HG03045 (cell line): ENCODE results near the gene HECW1.
"Not testable (repeated sequence)": the region's sequence is repeated elsewhere in the genome, so short reads cannot be mapped to it uniquely, and the experiment has no call there.

ENCODE experiments used
- ATAC-seq: cut with Tn5 transposase; IDR thresholded peaks from one replicate; pipeline ENCODE4 v1.9.1; 2021; ENCODE audit warnings: mild to moderate bottlenecking, moderate library complexity; ENCODE audit not compliant: unreplicated experiment

Gene HECW1

DNA sequence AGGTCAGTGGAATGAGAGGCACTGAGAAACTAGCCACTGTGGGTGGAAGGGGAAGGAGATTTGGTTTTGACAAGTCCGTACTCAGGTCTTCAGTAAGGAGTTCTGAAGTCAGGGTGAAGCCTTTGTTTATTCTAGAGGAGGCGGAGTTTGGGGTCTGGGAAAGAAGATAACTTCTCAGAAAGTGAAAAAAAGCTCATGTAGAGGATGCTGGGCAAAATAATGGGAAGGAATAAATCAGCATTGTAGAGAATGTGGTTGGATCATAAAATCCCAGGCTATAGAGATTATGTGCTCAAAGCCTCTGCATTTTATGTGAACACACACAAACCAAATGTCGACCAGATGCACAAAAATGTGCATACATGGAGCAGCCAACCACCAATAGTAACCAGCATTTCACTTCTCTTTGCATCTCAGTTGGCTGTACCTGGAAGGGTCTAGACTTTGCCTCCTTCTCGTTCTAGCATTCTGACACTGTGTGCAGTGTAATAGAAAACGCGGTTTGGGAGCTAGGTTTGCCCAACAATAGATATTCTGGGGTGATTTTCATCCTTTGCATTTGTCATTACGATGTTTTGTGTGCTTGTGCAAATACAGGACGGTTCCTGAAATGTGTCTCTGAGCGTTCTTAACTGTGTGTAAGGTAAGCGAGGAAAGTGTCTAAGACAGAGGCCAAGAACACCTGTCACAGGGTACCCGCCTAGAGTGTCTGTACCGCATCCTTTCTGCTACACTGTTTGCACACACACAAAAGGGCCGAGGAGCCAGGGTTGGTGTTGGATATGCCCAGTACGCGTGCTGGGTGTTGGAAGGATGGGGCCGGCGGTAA is 603 bp upstream of the HECW1 start:
- no peak for ATAC-seq

DNA sequence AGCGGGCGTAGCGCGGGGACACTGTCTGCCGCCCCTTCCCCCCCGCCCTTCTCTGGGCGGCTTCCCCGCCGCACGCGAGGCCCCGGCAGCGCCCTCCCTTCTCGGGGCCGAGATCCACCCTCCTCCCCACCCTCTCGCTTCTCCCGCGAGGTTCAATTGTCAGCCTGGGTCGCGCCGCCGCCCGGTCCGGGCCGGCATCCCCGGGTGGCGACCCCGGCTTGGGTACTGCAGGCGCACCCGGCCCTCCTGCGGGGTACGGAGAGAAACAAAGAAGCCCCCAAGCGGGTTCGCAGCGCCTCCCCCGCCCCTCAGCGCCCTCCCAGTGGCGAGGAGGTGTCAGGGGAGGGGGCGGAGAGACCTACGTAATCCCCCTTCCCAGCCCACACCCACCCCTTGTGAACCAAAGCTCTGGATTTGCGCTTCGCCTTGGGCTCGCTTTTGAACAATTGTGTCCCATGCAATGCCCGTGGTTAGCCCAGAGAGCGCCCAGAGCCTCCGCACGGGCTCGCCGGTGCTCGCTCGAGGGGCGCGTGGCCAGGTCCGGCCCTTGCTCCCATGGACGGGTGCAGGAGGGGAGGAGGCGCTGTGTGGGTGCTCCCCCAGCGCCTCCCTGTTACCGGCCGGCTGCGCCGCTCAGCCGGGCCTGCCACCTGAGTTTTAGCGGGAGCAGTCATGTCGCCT is 634 bp downstream of the HECW1 start:
- no peak for ATAC-seq

DNA sequence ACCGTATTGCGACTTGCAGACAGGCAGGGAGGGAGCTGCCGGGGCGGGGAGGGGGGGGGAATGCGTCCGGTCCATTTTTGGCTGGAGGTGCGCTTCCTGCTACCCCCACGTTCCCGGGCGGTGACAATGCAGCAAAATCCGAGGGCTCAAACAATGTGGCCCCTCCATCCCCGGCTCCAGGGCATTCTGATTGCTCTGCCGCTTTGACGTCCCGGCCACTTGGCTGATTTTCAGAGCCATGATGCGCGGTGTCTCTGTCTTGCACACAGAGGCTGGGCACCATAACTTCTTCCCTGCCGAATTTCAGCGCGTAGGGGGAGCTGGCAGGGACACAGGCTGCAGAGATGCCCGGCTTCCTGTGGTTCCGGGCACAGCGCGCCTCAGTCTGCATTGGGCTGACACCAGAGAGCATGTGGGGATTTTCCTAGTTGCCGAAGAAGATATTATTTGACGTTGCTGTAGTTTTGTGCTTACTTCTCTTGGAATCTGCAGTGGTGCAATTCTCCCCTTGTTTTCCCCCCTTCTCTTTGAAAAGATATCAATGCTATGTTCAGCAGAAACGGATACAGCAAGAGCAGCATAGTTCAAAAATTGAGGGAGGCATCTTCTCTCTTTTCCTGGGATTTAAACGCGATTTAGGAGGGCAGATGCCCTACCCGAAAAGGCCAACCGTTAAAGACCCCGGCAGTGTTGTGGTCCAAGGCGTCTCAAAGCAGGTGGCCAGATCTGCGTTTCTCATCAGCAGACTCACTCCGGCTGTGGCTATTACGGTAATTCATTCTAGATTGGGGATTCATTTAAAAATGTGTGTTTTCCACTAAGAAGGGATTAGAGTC is 1.4 kb downstream of the HECW1 start:
- no peak for ATAC-seq

DNA sequence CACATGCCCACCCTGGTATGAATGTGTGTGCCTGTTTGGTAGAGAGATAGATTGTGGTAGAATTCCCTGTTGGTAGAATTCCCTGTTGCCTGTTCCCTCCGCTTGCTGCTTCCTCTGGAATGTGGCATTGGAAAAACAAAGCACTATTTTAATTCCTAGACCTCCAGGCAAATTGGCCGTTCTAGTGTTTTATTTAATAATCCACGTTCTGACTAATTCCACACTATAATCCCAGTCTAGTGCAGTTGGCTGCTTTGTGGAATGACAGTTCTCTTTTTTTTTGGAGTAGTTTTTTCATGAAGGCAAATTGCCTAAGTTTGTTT is 2.0 kb downstream of the HECW1 start:
- ATAC-seq: no peak

DNA sequence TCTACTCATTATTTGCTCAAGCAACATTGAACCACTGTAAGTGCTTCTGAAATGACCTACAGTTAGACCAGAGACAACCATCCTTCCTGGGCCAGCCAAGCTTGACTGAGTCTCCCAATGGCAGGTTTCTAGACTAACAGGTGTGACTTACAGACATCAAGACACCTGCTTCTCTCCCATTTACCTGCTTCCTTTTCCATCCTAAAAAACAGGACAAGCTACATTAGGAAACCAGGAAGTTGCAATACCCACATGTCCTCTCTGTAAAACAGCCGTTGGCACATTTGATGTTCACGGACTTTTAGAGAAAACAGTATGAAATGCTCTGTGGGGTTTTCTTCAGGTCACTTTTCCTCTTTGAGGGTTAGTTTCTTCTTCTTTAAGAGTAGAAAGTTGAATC is 4.0 kb downstream of the HECW1 start:
- ATAC-seq: no peak

DNA sequence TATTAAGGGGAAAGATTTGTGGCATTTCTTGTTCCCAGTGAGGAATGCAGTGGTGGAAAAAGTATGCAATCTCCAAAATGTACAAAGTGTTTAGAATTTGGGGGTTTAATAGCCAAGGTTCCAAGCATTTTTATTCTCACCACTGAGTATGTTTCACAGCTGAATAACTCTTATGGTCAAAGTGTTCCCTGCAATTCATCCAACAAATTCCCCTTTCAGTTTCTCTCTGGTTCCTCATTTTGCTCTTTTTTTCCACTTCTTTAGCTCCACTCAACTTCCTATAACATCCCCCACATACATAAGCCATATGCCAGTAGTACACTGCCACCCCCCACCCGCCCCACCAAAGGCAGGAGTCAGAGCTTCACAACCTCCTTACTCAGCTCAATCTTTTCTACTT is 4.6 kb downstream of the HECW1 start:
- no peak for ATAC-seq

DNA sequence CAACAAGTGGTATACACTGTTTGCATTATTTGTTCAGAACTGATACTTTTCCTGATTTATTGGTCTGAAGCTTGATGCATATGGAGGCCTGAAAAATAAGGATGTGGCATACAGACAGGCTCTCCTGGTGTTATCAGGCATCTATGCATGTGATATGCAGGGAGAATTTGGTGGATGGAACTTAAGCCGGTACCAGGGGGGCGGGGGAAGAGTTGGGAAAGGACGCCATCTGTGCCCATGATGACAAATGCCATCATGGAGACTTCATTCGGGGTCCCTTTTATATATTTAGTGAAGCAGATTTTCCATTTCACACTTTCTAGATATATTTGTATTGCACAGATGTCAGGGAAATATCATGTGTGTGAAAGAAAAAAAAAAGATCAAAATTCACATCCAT is 5.4 kb downstream of the HECW1 start:
- no peak for ATAC-seq

DNA sequence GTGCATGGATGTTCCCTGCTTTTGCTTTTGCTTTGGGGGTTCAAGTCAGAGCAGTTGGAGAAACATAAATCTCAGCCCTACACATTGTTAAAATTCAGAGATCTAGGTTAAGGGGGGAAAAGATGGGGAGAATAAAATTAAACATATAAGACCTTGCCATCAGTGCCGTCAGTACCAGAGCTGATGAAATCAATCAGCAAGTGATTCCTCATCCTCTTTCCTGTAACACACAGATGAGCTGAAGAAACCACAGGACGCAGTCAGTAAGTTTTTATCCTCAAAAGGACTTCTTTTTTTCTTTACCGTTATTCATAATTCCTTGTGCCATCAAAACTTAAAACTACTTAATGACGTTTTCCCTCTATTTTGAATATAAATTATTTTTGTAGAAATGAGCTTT is 5.9 kb downstream of the HECW1 start:
- no peak for ATAC-seq

DNA sequence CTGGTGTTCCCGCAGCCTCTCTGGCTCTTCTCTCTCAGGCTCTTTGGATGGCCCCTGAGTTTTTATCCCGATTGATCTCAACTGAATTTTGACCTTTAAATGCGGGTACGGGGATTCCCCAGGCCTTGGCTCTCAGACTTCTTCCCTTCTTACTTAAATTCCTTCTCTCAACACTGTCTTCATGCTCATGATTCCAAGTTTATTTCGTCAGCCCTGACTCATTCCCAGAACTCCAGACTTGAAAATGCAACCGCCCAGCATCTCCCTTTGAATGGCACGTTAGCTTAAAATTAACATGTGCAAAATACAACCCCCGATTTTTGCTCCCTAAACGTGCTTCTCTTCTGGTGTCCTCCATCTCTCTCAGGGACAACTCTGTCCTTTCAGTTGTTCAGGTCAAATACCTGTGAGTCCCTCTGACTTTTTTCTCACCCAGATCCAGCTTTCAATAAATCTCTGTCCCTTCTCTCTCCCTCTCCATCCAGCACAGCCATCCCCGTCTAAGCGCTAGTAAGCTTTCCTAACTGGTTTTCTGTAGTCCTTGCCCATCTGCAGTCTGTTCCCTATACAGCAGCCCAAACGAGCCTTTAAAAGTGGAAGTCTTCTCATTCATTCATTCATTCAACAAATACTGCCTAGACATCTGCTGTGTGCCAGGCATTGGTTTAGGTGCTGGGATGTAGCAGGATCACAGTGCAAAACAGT is 7.1 kb downstream of the HECW1 start:
- no peak for ATAC-seq

DNA sequence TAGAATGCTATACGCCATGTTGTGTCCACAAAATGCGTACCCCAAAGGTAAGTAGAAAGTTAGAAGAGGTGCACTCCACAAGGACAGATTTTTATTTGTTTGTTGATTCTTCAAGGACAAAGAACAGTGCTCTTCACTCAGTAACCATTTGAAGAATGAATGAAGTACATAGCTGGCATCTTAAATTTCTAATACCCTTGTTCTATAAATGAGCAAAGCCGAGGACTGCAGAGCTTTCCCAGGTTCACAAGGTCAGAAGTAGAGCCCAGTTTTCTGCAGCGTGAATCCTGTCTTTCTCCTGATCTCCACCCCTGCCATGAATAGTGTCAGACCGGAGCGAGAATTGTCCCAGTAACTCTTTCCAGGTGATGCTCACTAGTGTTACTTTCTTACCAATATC is 9.5 kb downstream of the HECW1 start:
- ATAC-seq: no peak

DNA sequence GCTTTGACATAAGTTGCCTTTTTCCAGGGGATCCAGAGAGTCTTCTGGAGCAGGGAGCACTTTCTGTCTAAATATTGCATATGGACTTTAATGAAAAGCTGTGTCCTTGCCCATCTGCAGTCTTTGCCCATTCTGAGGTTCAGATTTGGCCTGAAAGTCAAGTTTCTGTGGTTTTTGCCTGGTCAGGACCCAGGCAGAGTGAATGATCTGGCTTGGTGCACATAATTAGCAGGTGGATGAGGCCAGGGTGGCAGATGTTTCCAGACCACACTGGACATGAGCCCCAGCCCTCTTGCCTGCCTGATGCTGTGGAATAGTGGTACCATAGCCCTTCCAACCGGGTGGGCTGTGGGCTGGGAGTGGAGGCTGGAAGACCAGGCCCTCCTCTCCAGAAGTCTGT is 11.0 kb downstream of the HECW1 start:
- no peak for ATAC-seq

DNA sequence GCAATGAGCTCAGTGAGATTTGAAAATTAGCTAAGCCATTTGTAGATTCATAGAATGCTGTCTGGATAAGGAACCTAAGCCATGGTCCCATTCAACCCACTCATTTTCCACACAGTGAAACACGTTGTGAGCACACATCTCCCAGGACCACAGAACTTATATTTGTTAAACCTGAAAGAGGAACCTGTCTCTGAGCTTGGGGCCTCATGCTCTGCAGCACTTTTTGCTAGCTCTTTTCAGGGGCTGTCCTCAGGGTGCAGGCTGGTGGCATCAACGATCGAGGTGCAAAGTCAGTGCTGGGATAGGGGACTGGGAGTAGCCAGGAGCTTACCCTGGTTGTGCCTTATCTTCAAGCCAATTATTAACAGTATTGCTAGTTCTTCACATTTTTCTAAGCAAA is 11.9 kb downstream of the HECW1 start:
- ATAC-seq: no peak

DNA sequence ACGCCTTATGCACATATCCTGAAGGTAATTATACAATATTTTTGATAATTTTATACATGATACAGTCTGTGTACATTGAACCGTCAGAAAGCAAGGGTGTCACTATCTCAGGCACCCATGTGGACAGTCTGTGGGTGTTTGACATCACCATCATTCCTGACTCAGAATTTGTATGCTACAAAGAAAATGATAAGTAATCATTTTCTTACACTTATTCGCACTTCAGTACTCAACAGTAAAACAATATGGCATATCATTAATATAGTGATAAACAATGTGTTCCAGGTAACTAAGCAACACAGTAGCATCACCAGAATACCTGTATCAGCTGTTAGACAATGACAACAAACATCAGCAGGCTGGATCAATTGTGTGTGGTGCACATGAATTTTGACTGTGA is 17.9 kb downstream of the HECW1 start:
- ATAC-seq: no peak

DNA sequence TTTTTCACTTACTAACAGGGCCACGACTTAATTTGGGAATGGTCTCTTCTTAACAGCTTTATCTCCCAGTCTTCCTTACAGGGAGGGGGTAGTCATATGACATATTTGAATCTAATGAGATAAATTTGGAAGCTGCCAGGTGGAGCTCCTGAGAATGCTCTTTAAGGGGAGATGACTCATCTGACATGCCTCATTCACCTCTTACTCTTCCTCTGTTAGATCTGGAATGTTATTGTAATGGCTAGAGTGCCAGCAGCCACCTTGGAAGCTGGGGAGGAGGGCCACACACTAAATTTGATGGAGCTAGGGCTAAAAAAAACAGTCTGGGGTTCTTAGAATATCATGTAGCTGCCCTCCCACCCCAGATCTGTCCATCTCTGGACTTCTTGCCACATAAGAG is 22.7 kb downstream of the HECW1 start:
- ATAC-seq: no peak

DNA sequence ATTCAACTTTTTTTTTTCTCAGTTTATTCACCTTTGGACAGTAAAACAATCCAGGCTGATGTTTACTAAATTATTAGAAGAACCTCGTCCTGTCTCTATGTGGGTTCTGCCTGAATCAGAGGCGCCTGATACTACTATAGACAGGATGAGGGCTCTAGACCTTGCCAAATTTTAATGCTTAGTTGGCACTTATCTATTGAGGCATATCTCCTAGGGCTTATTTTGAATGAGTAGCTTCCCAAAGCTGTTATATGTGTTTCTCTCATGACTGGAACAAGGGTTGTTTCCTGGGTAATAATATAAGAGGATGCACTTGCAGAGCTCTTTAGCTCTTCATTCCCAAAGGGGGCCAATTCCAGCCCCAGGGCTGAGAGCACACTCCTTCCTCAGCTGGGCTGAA is 23.6 kb downstream of the HECW1 start:
- ATAC-seq: no peak

DNA sequence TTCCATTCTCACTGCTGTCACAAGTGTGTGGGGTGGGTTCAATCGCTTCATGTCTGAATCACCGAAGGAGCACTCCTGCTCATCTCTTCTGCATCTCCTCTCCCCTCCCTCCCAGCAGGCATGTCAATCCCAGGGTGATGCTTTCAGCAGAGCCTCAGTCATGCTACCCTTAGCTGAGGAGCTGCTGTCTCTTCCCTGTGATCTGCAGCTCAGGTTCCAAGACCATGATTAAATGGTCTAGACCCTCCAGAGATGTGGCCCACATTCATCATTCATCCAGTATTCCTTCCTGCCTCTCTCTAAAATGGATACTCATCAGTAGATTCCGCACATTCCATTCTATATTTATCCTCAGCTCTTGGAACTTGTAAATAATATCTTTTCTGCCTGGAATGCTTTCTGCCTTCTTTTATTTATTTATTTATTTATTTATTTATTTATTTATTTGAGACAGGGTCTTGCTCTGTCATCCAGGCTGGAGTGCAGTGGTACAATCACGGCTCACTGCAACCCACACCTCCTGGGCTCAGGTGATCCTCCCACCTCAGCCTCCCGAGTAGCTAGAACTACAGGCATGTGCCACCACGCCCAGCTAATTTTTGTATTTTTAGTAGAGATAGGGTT is 24.8 kb downstream of the HECW1 start:
- ATAC-seq: not testable (repeated sequence)

DNA sequence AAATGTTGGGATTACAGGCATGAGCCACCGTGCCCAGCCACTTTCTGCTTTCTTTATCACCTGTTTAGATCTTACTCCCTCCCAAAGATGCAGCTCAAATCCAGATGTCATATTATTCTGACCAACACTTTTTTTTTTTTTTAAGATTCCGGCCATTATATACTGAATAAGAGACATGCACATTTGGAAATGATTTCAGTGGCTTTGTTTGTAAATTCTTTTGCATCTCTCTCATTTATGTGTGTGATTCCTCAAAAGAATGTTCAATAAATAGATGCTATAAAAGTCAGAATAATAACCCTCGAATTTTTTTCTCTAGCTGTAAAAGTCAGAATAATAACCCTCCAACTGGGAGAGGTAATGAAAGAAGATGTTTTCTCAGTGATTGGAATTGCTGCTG is 25.4 kb downstream of the HECW1 start:
- ATAC-seq: no peak

DNA sequence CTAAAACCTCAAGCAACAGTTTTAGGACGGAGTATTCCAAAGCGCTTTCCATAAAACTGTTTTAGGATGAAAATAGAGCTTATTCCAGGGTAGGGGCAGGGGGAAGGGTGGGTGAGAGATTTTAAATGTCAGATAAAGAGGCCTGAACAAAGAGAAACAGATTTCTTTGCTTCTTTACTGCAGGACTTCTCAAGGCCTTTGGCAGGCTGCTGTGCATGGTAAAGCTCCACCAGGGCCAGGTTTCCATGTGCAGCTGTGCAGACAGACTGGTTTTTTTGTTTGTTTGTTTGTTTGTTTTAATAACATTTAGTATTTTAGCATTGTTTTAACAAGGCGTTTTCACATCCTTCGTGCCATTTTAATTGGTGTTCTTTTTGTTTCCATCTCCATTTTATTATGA is 26.3 kb downstream of the HECW1 start:
- no peak for ATAC-seq

DNA sequence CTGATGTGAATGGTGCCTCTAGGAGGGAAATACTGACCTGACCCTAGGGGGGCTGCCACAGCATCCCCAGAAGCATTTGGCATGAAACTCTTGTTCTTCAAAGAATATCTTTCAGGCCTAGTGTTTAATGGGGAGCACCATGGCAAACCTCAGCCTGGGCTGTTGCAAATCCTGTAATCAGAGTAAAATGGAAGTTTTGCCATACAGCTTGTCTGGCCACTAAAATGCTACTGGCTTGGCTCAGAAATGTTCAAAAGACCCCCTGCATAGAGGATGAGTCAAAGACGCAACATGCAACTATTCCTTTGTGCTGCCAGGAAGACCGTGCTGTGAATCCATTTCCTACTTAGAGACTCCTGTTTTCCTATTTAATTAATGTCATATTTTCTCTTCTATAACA is 26.7 kb downstream of the HECW1 start:
- ATAC-seq: no peak

DNA sequence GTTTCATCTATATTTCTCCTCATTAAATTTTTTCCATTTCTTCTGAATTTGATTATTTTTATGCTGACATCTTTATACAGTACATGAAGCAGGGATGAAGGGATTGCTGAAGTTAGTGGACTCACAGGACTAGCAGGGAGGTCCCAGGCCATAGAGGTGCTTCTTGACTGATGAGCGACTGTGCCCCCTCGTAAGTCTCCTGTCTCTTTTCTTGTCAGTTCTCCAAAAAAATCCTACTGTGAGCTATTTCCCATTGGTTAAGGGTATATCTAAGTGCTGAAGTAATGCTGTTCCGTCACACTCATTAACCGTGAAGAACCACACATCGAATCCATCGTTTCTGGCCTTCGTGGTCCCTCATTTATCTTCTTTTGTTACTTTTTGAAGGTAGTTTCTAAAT is 27.7 kb downstream of the HECW1 start:
- ATAC-seq: no peak

DNA sequence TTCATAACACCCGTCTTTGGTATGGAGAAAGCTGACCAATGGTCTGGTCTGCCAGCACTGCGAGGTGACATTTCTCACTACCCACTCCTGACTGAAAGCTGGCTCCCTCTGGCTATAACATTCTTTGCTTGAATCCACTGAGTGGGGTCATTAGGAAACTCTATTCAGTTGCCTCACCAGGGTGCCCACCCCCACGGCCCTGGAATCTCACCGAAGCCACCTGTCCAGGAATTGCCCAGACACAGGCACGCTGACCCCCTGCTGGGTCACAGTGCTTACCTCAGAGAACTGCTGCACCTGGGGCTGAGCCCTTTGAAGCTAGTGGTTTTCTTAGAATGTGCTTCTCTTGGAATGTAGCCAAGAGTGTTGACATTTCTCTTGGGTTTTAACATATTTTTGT is 28.6 kb downstream of the HECW1 start:
- no peak for ATAC-seq
